ENCODE measurements around the gene MYH7B.

MYH7B gene

DNA sequence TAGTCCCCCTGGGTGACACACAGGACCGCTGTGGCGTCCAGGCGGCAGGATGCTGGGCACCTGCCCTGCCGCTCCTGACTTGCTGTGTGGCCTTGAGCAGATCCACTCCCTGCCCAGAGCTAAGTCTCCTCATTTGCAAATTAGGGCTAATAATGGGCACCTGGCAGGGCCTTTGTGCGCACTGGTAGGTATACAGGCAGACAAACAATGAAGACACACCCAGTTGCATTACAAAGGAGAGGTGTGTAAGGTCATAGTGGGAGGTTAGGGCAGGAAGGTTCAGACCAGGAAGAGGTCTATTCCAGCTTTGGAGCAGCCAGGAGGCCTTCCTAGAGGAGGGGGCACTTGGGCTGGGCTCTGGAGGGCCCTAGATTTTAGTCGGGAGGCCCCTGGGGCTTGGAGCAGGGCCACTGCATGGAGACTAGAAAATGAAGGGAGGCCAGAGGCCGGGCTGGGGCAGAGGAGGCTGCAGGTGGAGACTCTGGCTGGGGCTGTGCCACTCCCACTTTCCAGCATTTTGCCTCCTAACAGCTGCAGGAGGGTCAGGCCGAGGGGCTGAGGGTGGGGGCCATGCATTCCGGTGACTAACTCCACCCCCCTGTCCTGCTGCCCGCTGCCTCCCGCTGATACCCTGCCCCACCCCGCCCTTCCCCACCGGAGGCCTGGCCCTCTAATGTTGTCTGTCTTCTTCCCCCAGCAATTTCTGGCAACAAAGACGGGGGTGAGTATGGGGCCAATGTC is 28.5 kb downstream of the MYH7B start:
- Histone ChIP-seq H3K4me3 (ENCODE audit: insufficient read depth, low read depth, low read length) (no peak overlapping the region), H3K27me3 (ENCODE audit: control insufficient read depth, insufficient read depth, low read length, poor library complexity, severe bottlenecking) (peaks cover 7% of the 10 kb centered on the region), H3K9me3 (ENCODE audit: control insufficient read depth, low read length) (no peaks in the 10 kb centered on the region), H3K36me3 (ENCODE audit: control insufficient read depth, insufficient read depth, low read length) (no peaks in the 10 kb centered on the region), H3K27ac (ENCODE audit: insufficient read depth, low read depth, low read length, poor library complexity, severe bottlenecking) (no peak overlapping the region), H3K4me1 (ENCODE audit: control insufficient read depth, insufficient read depth, low read length) (peaks cover 26% of the 10 kb centered on the region)
- WGBS, 2 experiments, result 19% methylated on average over 14 of the region's 14 CpGs

DNA sequence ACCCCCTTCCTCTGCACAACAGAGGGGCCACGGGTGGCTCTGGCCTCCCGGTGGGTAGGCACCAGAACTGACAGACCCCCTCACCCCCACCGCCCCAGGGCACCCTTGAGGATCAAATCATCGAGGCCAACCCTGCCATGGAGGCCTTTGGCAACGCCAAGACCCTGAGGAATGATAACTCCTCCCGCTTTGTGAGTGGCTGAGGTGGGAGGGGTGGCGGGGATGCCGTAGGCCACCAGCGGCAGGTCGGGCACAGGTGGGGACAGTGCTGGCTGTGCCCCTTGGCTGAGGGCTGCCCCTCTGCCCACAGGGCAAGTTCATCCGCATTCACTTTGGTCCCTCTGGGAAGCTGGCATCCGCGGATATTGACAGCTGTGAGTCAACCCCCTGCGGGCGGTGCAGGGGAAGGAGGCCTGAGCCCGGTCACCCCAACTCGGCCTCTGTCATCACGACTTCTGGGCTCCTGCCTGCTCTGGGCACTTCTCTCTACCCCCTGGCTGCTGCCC is 29.1 kb downstream of the MYH7B start:
- no peaks in the 10 kb centered on the region for H3K36me3 ChIP-seq (ENCODE audit: control insufficient read depth, insufficient read depth, low read length)
- H3K27ac ChIP-seq (ENCODE audit: insufficient read depth, low read depth, low read length, poor library complexity, severe bottlenecking), result no peak overlapping the region
- WGBS, 2 experiments, result 70 to 75% methylated on average over 18 of the region's 18 CpGs
- peaks cover 26% of the 10 kb centered on the region for H3K4me1 ChIP-seq (ENCODE audit: control insufficient read depth, insufficient read depth, low read length)
- no peak overlapping the region for H3K4me3 ChIP-seq (ENCODE audit: insufficient read depth, low read depth, low read length)
- H3K9me3 ChIP-seq (ENCODE audit: control insufficient read depth, low read length), result no peaks in the 10 kb centered on the region
- peaks cover 7% of the 10 kb centered on the region for H3K27me3 ChIP-seq (ENCODE audit: control insufficient read depth, insufficient read depth, low read length, poor library complexity, severe bottlenecking)

DNA sequence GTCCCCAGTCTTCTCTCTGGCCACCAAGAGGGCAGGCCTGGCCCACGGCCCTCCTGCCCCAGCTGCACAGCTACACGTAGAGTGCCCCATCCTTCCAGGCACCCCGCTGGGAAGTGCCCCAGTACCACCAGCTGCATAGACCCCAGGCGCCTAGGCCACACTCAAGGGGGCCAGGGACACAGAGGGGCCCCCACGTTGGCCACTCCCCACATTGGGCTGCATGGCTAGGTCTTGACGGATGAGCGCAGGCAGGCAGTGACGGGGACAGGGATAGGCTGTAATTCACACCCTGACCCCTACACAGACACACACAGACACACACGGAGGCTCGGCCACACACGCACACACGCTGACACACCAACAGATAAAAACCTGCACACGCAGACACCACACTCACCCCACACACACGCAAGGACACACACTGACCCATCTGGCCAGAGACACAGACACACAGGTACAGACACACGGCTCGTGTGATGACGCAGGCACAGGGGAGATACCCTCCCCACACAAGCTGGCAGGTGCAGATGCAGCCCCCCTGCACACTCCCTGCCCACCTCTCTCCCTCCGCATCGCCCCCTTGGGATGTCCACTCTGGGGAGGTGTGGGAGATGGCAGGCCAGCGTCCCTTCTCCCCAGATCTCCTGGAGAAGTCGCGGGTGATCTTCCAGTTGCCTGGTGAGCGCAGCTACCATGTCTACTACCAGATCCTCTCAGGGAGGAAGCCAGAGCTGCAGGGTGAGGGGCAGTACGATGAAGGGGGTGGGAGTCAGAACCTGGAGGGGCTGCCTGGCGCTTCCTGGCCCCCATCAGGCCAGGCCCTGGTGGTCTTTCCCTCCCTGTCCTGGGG is 30.0 kb downstream of the MYH7B start:
- H3K4me1 ChIP-seq (ENCODE audit: control insufficient read depth, insufficient read depth, low read length), result peaks cover 26% of the 10 kb centered on the region
- no peak overlapping the region for H3K4me3 ChIP-seq (ENCODE audit: insufficient read depth, low read depth, low read length)
- WGBS, 2 experiments, result 86 to 87% methylated on average over 25 of the region's 25 CpGs
- no peaks in the 10 kb centered on the region for H3K36me3 ChIP-seq (ENCODE audit: control insufficient read depth, insufficient read depth, low read length)
- H3K27me3 ChIP-seq (ENCODE audit: control insufficient read depth, insufficient read depth, low read length, poor library complexity, severe bottlenecking), result peaks cover 7% of the 10 kb centered on the region
- no peak overlapping the region for H3K27ac ChIP-seq (ENCODE audit: insufficient read depth, low read depth, low read length, poor library complexity, severe bottlenecking)
- no peaks in the 10 kb centered on the region for H3K9me3 ChIP-seq (ENCODE audit: control insufficient read depth, low read length)

DNA sequence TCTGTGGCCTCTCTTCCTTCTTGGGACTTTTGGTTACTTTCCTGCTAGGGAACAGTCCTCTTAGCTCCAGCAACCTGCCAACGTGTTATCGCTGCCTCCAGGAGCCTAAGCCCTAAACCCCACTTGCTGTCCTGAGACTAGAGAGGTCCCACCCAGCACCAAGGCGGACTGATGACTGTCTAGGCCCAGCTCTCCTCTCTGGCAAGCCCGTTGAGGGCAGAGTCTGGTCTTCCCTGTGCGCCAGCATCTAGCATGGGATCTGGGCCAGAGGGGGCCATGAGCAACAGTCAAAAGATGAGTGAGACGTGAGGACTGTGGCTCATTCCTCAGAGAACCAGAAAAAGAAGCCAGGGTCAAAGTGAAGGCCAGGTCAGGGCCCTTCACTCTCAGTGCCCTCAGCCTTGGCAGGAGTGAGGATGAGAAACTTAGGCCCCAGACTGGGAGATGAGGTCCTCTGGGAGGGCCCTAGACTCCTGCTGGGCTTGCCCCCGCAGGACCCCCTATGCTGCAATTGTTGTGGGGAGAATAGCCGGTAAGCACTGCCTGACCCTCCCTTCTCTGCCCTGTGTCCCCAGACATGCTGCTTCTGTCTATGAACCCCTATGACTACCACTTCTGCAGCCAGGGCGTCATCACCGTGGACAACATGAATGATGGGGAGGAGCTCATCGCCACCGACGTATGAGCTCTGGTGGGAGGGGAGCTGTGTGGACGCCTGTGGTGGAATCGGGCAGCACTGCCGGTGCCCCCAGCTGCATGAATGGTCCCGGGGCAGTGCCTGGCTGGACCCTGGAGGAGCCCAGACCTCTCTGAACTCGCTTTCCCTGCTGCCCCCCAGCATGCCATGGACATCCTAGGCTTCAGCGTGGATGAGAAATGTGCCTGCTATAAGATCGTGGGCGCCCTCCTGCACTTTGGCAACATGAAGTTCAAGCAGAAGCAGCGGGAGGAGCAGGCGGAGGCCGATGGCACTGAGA is 30.9 kb downstream of the MYH7B start:
- H3K27ac ChIP-seq (ENCODE audit: insufficient read depth, low read depth, low read length, poor library complexity, severe bottlenecking), result no peak overlapping the region
- WGBS, 2 experiments, result 90 to 91% methylated on average over 24 of the region's 24 CpGs
- H3K4me3 ChIP-seq (ENCODE audit: insufficient read depth, low read depth, low read length), result no peak overlapping the region

DNA sequence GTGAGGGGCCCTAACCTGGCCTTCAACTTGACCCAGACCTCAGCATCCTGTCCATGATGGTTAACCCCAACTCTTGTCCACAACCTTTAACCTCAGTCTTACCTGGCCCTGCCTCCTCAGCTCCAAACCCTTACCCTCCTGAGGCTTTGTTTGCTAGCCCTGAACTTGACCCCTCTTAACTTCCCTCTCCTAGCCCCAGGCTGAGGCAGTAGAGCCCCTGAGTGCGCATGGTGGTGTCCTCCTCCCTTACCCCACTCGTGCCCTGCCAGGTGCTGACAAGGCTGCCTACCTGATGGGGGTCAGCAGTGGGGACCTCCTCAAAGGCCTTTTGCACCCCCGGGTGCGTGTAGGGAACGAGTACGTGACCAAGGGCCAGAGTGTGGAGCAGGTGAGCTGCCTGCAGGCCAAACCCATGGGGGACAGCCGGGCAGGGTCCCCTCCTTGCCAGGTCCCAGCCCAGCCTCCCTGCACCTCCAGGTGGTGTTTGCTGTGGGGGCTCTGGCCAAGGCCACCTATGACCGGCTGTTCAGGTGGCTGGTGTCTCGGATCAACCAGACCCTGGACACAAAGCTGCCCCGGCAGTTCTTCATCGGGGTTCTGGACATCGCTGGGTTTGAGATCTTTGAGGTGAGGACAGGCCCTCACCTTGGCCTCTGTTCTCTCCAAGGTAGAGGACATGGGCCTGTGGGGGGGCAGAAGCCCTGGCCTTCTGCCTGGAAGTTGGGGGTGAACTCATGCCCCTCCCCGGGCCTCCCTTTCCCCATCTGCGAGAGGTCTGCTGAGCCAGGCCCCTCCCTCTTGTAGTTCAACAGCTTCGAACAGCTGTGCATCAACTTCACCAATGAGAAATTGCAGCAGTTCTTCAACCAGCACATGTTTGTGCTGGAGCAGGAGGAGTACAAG is 31.9 kb downstream of the MYH7B start:
- H3K4me3 ChIP-seq (ENCODE audit: insufficient read depth, low read depth, low read length), result no peak overlapping the region
- peaks cover 26% of the 10 kb centered on the region for H3K4me1 ChIP-seq (ENCODE audit: control insufficient read depth, insufficient read depth, low read length)
- peaks cover 7% of the 10 kb centered on the region for H3K27me3 ChIP-seq (ENCODE audit: control insufficient read depth, insufficient read depth, low read length, poor library complexity, severe bottlenecking)
- no peak overlapping the region for H3K27ac ChIP-seq (ENCODE audit: insufficient read depth, low read depth, low read length, poor library complexity, severe bottlenecking)
- 87 to 88% methylated on average over 15 of the region's 15 CpGs for WGBS, 2 experiments
- H3K9me3 ChIP-seq (ENCODE audit: control insufficient read depth, low read length), result no peaks in the 10 kb centered on the region
- H3K36me3 ChIP-seq (ENCODE audit: control insufficient read depth, insufficient read depth, low read length), result no peaks in the 10 kb centered on the region

More for the DNA sequence above, 30.9 kb downstream of the MYH7B start:
- Histone ChIP-seq H3K4me1 (ENCODE audit: control insufficient read depth, insufficient read depth, low read length) (peaks cover 26% of the 10 kb centered on the region), H3K9me3 (ENCODE audit: control insufficient read depth, low read length) (no peaks in the 10 kb centered on the region), H3K27me3 (ENCODE audit: control insufficient read depth, insufficient read depth, low read length, poor library complexity, severe bottlenecking) (peaks cover 7% of the 10 kb centered on the region), H3K36me3 (ENCODE audit: control insufficient read depth, insufficient read depth, low read length) (no peaks in the 10 kb centered on the region)

DNA sequence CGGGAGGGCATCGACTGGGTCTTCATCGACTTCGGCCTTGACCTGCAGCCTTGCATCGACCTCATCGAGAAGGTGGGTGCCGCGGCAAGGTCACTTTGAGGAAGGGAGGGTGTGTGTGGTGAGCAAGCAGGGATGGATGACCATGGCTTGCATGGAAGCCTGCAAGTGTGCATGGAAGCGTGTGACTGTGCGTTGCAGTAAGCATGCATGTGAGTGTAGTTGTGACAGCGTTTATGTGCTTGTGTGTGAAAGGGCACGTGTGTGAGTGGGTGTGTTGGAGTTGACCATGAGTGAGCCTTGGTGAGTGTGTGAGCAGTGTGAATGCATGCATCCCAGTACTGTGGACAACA is 32.5 kb downstream of the MYH7B start:
- Histone ChIP-seq H3K27ac (ENCODE audit: insufficient read depth, low read depth, low read length, poor library complexity, severe bottlenecking) (no peak overlapping the region), H3K4me3 (ENCODE audit: insufficient read depth, low read depth, low read length) (no peak overlapping the region), H3K4me1 (ENCODE audit: control insufficient read depth, insufficient read depth, low read length) (peaks cover 22% of the 10 kb centered on the region), H3K27me3 (ENCODE audit: control insufficient read depth, insufficient read depth, low read length, poor library complexity, severe bottlenecking) (peaks cover 7% of the 10 kb centered on the region), H3K36me3 (ENCODE audit: control insufficient read depth, insufficient read depth, low read length) (no peaks in the 10 kb centered on the region), H3K9me3 (ENCODE audit: control insufficient read depth, low read length) (no peaks in the 10 kb centered on the region)
- whole genome bisulfite sequencing, 2 experiments, result 96% methylated on average over 12 of the region's 12 CpGs

DNA sequence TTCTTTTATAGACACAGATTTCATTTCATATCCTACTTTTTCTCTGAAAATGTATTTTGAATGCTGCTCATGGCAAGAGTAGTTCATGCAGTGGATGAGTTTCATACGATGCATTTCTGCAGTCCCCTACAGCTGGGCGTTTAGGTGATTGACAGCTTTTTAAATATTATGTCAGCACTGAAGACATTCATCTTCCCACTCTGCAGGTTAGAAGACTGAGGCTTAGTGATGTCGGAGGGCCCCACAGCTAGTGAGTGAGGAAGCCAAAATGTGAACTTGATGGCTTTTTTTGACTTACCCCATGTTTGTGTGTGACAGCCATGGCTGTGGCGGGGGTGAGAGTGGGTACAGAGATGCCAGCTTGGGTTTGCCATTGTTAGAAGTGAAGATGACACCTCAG is 33.5 kb downstream of the MYH7B start:
- Histone ChIP-seq H3K27me3 (ENCODE audit: control insufficient read depth, insufficient read depth, low read length, poor library complexity, severe bottlenecking) (peaks cover 1% of the 10 kb centered on the region), H3K27ac (ENCODE audit: insufficient read depth, low read depth, low read length, poor library complexity, severe bottlenecking) (no peak overlapping the region), H3K4me3 (ENCODE audit: insufficient read depth, low read depth, low read length) (no peak overlapping the region), H3K4me1 (ENCODE audit: control insufficient read depth, insufficient read depth, low read length) (peaks cover 14% of the 10 kb centered on the region), H3K9me3 (ENCODE audit: control insufficient read depth, low read length) (no peaks in the 10 kb centered on the region), H3K36me3 (ENCODE audit: control insufficient read depth, insufficient read depth, low read length) (peaks cover 5% of the 10 kb centered on the region)
- 95% methylated on average over 4 of the region's 4 CpGs for WGBS, 2 experiments

DNA sequence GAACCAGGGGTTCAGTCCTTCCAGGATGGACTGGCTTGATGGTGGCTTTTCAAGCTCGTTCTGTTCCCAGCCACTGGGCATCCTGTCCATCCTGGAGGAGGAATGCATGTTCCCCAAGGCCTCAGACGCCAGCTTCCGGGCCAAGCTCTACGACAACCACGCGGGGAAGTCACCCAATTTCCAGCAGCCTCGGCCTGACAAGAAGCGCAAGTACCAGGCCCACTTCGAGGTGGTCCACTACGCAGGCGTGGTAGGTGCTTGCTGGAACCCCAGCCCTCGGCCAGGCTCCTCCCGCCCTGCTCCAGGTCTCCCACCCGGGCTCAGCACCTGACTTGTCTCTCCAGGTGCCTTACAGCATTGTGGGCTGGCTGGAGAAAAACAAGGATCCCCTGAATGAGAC is 34.0 kb downstream of the MYH7B start:
- WGBS, 2 experiments, result 95 to 96% methylated on average over 14 of the region's 14 CpGs
- H3K36me3 ChIP-seq (ENCODE audit: control insufficient read depth, insufficient read depth, low read length), result peaks cover 5% of the 10 kb centered on the region
- no peak overlapping the region for H3K4me3 ChIP-seq (ENCODE audit: insufficient read depth, low read depth, low read length)
- no peak overlapping the region for H3K27ac ChIP-seq (ENCODE audit: insufficient read depth, low read depth, low read length, poor library complexity, severe bottlenecking)
- no peaks in the 10 kb centered on the region for H3K27me3 ChIP-seq (ENCODE audit: control insufficient read depth, insufficient read depth, low read length, poor library complexity, severe bottlenecking)
- H3K4me1 ChIP-seq (ENCODE audit: control insufficient read depth, insufficient read depth, low read length), result peaks cover 9% of the 10 kb centered on the region
- H3K9me3 ChIP-seq (ENCODE audit: control insufficient read depth, low read length), result no peaks in the 10 kb centered on the region

DNA sequence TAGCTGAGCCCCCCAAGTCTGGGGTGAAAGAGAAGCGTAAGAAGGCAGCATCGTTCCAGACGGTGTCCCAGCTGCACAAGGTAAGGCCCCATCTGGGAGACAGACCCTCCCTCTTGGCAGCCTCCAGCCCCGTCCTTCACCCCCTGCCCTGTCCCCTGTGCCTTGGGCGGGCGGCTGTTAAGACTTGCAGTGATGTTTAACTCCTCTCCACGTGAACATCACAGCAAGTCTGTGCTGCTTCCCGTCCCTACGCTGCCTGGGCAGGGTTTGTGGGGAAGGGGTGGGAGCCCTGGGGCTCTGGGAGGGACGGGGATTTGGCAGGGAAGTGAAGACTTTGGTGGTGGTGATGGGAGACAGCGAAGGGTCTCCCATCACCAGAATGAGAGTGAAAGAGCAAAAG is 34.6 kb downstream of the MYH7B start:
- H3K4me1 ChIP-seq (ENCODE audit: control insufficient read depth, insufficient read depth, low read length), result peaks cover 3% of the 10 kb centered on the region
- no peak overlapping the region for H3K27ac ChIP-seq (ENCODE audit: insufficient read depth, low read depth, low read length, poor library complexity, severe bottlenecking)
- no peak overlapping the region for H3K4me3 ChIP-seq (ENCODE audit: insufficient read depth, low read depth, low read length)
- H3K9me3 ChIP-seq (ENCODE audit: control insufficient read depth, low read length), result no peaks in the 10 kb centered on the region
- WGBS, 2 experiments, result 91 to 92% methylated on average over 11 of the region's 11 CpGs
- H3K36me3 ChIP-seq (ENCODE audit: control insufficient read depth, insufficient read depth, low read length), result peaks cover 5% of the 10 kb centered on the region
- no peaks in the 10 kb centered on the region for H3K27me3 ChIP-seq (ENCODE audit: control insufficient read depth, insufficient read depth, low read length, poor library complexity, severe bottlenecking)

All from ectodermal cell (in vitro differentiated cells).